ENCODE data around the gene SLC17A4.

- TF ChIP-seq EZH2phosphoT487 (IDR thresholded peaks at IDR 0.05; ENCODE audit: borderline replicate concordance, low read length) (no peak), CTCF (conservative IDR thresholded peaks at IDR 0.05; ENCODE audit: low read depth, low read length) (no peak), EZH2 (IDR thresholded peaks at IDR 0.05; ENCODE audit: low read length, unreplicated experiment) (no peak)
Observed at GRCh38 chr6:25753079-25753478, 1.5 kb upstream of the SLC17A4 start.

Measured in PC-3 (cell line).